ENCODE measurements around the gene CYP3A7.

GRCh38 chr7:99762680-99763327 lies 27.8 kb upstream of the CYP3A7 start:
- TF ChIP-seq POLR2A (IDR thresholded peaks at IDR 0.05) (no peak), CTCF (IDR thresholded peaks at IDR 0.05) (no peak)

All from prostate gland (tissue), 2 donors.